HG02852 (cell line): ENCODE results near the gene MFAP5.
A peak's percentile ranks its signal among the peaks of the same experiment; 100 is the strongest.

ENCODE experiments used
- ATAC-seq: cut with Tn5 transposase; IDR thresholded peaks from one replicate; pipeline ENCODE4 v1.9.1; 2021; ENCODE audit warnings: mild to moderate bottlenecking, moderate library complexity; ENCODE audit not compliant: unreplicated experiment

Gene MFAP5

GRCh38 chr12:8662593-8662992, at the start of gene MFAP5:
MFAP5 (minus strand) TSS chr12:8662826; CDS start chr12:8662104, 722 bp downstream.
- ATAC-seq: no peak

GRCh38 chr12:8709124-8709830, 46.7 kb upstream of the MFAP5 start:
- ATAC-seq: no peak

DNA sequence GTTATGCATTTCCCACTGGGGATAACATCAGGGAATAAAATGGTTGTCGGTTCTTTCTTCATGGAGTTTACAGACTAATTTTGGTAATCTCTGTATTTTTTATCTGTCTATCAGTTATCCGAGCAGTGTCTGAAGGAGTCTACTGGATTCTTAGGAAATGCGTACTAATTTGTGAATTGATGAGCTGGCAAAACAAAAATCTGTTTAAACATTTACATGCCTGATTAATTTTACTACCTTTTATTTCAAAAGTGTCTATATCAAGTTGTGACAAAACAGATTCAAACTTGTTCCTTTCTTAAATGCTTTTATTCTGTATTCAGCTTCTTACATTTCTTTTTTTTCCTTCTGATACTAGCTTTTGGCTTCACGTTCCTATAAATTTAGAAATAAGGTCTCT, 39.5 kb upstream of the MFAP5 start:
- no peak for ATAC-seq

DNA sequence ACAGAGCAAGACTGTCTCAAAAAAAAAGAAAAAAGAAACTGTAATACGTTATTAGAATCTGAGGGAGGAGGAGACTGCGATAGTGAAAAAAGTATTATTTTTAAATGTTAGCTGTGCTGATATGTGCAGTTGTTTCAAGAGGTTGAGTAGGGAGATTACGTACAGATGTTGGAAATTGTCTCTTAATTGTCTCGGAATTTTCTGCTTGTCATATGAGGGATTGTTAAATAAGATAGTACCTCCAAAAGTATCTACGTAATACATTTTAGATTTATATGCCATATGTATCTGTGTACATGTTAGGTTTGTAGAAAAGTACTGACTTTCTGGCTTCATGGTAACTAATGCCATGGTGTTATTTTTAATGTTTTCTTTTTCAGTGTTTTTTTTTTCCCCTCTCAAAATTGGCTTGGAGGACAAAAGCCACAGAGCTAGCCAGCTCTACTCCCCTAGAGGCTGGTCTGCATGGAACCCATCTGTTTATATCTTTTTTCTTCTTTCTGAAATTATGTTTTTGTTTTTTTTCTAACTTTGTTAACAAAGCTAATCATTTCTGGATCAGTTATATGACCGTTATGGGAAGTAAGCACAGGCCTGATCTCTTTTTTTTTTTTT, 38.5 kb upstream of the MFAP5 start:
- no peak for ATAC-seq

DNA sequence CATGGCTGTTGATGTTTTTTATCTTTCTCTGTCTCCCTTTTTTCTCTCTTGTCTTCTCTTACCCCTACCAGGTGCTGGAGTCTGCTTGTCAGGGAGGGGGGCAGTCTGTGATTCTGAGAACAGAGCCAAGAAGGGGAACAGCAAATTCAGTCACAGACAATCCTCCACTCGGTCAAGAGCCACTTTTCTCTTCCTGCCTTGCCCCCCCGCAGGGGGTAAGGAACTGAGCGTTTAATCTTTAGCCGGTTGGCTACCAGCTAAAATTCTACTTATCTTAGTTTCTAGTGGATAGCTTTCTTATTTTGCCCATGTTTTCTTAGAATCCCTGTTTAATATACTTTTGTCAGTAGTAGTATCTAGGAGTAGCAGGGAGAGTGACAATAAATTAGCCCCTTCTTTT, 37.1 kb upstream of the MFAP5 start:
- ATAC-seq: no peak

DNA sequence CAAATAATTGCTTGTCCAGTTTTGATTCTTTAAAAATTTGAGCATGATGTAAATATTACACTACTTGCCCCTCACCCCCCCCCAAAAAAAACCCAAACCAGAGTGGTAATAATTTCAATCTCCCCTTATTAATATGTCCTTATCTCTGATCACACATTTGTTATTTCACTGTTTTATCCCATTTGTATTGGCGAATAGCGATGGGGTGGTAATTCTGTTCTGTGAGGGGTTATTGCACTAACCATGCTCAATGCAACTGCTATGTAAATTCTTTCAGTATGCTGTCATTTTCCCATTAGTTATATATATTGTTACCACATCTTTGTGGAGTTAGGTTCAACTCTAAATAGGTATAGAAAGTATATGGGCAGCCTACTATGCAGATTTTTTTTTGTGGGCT, 36.3 kb upstream of the MFAP5 start:
- ATAC-seq: no peak

DNA sequence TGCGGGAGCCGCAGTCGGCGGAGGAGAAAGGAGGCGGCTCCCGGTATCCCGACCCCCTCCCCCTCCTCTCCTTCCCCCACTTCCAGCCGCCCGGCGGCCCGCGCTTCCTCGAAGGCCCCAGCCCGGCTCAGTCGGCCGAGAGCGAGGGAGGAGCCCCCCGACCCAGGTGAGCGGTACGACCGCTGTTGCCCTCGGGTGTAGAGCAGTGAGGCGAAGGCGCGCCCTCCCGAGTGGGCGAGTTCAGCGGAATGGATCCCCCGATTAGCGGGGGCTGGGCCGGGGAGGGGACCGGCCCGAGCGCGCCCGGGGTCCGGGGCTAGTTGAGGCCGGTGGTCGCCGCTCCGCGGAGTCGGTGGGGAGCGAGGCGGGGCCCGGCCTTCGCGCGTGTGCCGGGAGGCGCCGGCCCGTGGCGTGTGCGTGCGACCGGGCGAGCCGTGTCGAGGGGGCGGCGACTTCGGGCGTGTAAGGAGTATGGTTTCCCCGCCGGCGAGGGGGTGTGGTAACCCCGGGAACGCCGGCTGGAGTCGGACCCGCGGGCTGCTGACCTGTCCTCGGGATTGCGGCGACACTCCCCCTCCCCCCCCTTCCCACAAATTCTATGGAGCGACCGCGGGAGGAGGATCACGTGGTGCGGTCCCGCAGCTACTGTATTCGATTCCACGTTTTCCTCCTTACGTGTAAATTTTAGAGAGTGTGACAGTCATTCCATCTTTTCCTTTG, 35.7 kb upstream of the MFAP5 start:
- ATAC-seq: peak; percentile 47

GRCh38 chr12:8697476-8698131, 35.0 kb upstream of the MFAP5 start, which contains the start of gene RIMKLB:
RIMKLB (plus strand) TSS chr12:8697991; CDS start chr12:8713867, 15,876 bp downstream.
- peak; percentile 79 for ATAC-seq

DNA sequence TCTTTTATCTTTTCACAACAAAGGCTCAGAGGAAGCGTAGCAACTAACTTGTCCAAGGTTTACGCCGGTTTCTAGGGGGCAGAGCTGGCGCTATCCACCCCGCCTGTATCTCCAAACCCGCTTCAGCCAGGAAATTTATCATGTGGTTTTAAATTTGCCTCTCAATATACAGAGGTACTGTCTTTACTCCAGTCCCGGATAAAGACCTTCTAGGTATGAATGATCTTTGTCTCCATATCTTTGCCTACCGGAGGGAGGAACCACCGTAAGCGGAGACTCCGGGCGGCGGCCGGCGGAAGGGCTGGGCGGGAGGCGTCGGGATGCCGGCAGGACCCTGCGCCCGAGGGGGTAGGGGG, 34.5 kb upstream of the MFAP5 start:
- ATAC-seq: peak; percentile 22

DNA sequence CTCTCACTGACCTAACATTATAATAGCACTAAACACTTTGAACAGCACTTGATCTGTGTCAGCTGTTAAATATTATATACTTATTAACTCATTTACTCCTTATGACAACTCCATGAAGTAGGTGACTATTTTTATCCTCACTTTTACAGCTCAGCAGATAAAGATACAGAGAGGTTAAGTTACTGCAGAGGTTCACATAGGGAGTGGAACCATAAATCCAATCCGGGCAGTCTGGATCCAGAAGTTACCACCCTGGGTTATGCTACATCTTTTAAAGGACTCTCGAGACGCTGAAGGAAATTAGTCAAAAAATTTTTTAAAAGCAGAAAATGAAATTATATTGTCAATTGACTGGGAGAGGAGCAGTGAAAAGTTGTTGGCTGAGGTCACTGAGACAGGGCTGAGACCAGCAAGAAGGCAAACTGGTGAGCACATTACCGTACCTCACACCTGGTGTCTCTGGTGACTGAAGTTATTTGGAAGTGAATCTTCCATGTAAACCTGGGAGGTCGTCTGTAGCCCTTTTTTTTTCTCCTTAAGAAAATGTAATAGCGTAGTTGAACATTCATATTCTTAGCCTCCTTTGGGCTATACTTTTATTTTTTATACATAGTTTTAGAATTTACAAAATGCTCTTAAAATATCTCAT, 33.9 kb upstream of the MFAP5 start:
- no peak for ATAC-seq

- no peak for ATAC-seq
Measured at GRCh38 chr12:8695116-8695515, 32.5 kb upstream of the MFAP5 start.

DNA sequence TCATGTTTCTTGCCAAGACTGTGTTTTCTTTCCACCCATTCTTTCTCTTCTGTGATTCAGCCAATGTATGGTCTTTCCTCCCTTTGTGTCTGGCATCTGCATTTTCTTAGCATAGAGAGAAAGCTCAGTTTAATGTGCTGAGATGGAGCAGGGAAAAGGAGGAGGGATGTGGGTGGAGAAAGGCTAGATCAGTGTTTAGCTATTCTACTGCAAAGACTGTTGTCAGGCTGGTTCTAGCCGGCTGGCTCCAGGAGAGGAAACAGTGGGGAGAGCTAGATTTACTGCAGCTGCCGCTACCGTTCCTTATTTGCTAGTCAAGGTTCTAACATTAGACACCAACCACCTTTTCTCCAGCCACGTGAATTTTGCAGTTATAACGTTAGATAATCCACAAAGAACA, 29.9 kb upstream of the MFAP5 start:
- no peak for ATAC-seq

DNA sequence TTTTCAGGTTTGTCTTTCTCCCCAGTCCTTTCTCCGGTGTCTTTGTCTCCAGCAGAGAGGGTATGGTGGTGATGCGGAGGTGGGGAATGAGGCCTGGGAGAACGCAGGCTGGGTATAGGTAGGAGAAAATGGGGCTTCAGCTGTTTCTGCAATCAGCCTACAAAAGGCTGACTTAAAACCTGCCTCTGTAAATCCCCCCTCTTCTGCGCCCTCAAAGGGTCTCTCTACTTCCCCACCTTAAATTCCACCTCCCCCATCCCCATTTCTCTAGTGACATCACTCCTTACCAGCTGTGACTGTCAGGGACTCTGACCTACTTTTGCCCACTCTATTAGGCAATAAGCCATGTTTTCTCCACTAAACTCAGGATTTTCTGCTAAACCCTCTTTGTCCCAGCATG, 27.1 kb upstream of the MFAP5 start:
- ATAC-seq: no peak

DNA sequence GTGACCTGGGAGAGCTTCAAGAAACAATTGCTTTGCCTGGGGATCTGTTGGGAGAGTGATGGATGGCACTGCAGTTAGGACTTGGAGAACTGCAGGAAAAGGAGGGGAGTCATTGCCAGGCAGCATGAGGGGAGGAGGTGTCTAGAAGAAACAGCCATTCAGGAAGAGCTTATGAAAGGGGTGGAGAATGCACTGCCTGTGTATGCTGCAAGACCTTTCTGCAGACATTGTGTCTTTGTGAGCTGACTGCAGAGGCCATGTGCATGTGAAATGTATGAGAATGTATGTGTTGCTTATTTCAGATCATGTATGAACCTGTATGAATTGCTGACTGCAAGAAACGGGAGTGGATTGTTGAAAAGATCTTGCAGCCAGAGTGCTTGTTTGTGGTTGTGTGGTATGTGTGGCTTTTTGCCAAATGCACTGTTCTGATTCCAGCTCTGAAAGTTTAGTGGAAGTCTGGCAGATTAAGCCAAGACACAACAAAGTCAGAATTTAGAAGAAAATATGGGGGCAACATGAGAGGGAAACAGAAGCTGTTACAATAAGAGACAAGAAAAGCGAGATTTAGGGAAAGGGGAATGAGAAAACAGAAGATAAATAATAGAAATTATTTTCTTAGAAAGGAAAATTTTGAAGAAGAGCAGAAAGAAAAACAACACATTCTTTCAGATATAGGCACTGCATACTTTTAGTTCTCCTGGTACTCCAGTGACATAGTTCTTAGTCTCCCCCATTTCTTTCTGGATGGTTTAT, 25.4 kb upstream of the MFAP5 start:
- no peak for ATAC-seq

- ATAC-seq: no peak
Measured at GRCh38 chr12:8685051-8685450, 22.4 kb upstream of the MFAP5 start.

DNA sequence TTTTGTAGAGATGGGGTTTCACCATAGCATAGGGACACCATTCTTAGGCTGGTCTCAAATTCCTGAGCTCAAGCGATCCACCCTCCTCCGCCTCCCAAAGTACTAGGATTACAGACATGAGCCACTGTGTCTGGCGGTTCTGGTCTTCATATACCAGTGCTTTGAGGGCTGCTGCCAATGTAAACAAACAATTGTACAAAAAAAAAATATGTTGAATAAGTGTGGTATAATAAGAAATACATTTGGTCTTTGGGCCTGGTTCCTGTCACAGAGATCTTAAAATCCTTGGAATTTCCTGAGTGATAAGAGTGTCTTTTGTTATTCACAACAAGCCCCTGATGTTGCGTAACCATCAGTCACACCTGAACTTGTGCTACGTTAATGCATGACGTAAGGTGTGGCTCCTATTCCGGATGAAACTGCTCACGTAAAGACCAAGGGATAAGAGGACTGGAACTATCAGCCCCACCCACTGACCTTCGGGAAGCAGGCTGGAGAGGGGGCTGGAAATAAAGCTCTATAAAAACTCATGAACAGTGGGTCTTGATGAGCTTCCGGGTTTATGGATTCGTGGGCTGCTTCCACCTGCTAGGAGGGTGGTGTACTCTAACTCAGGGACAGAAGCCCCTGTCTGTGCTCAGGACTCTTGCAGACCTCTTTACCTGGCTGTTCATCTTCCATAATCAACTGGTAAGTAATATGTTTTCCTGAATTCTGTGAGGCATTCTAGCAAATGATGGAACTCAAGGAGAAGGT, 18.7 kb upstream of the MFAP5 start:
- ATAC-seq: no peak

DNA sequence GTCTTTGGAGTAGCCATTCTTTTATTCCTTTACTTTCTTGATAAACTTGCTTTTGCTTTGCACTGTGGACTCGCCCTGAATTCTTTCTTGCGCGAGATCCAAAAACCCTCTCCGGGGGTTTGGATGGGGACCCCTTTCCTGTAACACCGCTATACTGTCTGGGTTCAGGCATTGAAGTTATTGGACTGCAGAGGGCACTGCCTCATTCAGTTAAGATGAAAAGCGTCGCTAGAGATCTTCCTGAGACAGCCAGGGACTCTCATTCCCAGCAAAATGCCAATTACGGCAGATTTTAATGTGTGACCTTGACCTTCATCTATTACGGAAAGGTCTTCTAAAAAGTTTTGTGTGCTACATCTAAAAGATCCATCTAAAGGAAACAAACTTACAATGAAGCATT, 17.9 kb upstream of the MFAP5 start:
- no peak for ATAC-seq

- no peak for ATAC-seq
Measured at GRCh38 chr12:8678661-8679111, 16.1 kb upstream of the MFAP5 start.

- no peak for ATAC-seq
Measured at GRCh38 chr12:8677362-8677761, 14.7 kb upstream of the MFAP5 start.

- no peak for ATAC-seq
Measured at GRCh38 chr12:8676651-8677050, 14.0 kb upstream of the MFAP5 start.
